ENCODE measurements around the gene ZBTB7B. TPM values are rescaled to one million over a fixed set of nuclear protein-coding genes. Genes with fewer than 3 reads are reported as not detected.

The ZBTB7B gene
- total RNA-seq, 6 experiments from 2014 or later = 31.1 to 37.1 (median 34.1) TPM

DNA sequence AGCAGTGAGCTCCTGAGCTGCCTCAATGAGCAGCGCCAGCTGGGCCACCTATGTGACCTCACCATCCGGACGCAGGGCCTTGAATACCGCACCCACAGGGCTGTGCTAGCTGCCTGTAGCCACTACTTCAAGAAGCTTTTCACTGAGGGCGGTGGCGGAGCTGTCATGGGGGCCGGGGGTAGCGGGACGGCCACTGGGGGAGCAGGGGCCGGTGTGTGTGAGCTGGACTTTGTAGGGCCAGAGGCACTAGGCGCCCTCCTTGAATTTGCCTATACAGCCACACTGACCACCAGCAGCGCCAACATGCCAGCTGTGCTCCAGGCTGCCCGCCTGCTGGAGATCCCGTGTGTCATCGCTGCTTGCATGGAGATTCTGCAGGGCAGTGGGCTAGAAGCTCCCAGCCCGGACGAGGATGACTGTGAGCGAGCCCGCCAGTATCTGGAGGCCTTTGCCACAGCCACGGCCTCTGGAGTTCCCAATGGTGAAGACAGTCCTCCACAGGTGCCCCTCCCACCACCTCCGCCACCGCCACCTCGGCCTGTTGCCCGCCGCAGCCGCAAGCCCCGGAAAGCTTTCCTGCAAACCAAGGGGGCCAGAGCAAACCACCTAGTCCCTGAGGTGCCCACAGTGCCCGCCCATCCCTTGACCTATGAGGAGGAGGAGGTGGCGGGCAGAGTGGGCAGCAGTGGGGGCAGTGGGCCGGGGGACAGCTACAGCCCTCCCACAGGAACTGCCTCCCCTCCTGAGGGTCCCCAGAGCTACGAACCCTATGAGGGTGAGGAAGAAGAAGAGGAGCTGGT lies 12.3 kb downstream of the ZBTB7B start:
- no peaks in the 10 kb centered on the region for H3K9me3 Mint-ChIP-seq
- H3K4me3 Mint-ChIP-seq = no peak overlapping the region
- H3K4me1 Mint-ChIP-seq (ENCODE audit: low read depth) = peaks cover 21% of the 10 kb centered on the region
- H3K36me3 Mint-ChIP-seq (ENCODE audit: low read depth) = no peaks in the 10 kb centered on the region
- H3K27me3 Mint-ChIP-seq (ENCODE audit: insufficient read depth) = no peaks in the 10 kb centered on the region
- TF ChIP-seq, protein P1, sequence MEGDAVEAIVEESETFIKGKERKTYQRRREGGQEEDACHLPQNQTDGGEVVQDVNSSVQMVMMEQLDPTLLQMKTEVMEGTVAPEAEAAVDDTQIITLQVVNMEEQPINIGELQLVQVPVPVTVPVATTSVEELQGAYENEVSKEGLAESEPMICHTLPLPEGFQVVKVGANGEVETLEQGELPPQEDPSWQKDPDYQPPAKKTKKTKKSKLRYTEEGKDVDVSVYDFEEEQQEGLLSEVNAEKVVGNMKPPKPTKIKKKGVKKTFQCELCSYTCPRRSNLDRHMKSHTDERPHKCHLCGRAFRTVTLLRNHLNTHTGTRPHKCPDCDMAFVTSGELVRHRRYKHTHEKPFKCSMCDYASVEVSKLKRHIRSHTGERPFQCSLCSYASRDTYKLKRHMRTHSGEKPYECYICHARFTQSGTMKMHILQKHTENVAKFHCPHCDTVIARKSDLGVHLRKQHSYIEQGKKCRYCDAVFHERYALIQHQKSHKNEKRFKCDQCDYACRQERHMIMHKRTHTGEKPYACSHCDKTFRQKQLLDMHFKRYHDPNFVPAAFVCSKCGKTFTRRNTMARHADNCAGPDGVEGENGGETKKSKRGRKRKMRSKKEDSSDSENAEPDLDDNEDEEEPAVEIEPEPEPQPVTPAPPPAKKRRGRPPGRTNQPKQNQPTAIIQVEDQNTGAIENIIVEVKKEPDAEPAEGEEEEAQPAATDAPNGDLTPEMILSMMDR (IDR thresholded peaks at IDR 0.05) = no peak
- no peak overlapping the region for H3K27ac Mint-ChIP-seq
- DNase-seq = no peak

GRCh38 chr1:155015527-155016230 lies 13.1 kb downstream of the ZBTB7B start:
- Mint-ChIP-seq H3K27ac (peak overlapping the region; percentile 24; the same call in 1 of the 2 replicates), H3K4me1 (ENCODE audit: low read depth) (peaks cover 25% of the 10 kb centered on the region), H3K36me3 (ENCODE audit: low read depth) (no peaks in the 10 kb centered on the region), H3K9me3 (no peaks in the 10 kb centered on the region), H3K4me3 (no peak overlapping the region), H3K27me3 (ENCODE audit: insufficient read depth) (no peaks in the 10 kb centered on the region)
- DNase-seq = no peak
- TF ChIP-seq, protein P1 (IDR thresholded peaks at IDR 0.05) = no peak

- Mint-ChIP-seq H3K36me3 (ENCODE audit: low read depth) (no peaks in the 10 kb centered on the region), H3K27ac (no peak overlapping the region), H3K4me1 (ENCODE audit: low read depth) (peaks cover 25% of the 10 kb centered on the region), H3K27me3 (ENCODE audit: insufficient read depth) (no peaks in the 10 kb centered on the region), H3K9me3 (no peaks in the 10 kb centered on the region), H3K4me3 (no peak overlapping the region)
- no peak for DNase-seq
- TF ChIP-seq, protein P1 (IDR thresholded peaks at IDR 0.05) = no peak
These were observed 13.7 kb downstream of the ZBTB7B start for GRCh38 chr1:155016231-155016831.

- H3K27ac Mint-ChIP-seq = peak overlapping the region; percentile 74
- peaks cover 30% of the 10 kb centered on the region for H3K4me1 Mint-ChIP-seq (ENCODE audit: low read depth)
- peak; percentile 74 for DNase-seq
- peak overlapping the region; percentile 49 for H3K4me3 Mint-ChIP-seq
- H3K27me3 Mint-ChIP-seq (ENCODE audit: insufficient read depth) = no peaks in the 10 kb centered on the region; the same call in 1 of the 2 replicates
- TF ChIP-seq, protein P1 (IDR thresholded peaks at IDR 0.05) = peak; percentile 99
- no peaks in the 10 kb centered on the region for H3K36me3 Mint-ChIP-seq (ENCODE audit: low read depth)
- no peaks in the 10 kb centered on the region for H3K9me3 Mint-ChIP-seq
These were observed 14.7 kb downstream of the ZBTB7B start for GRCh38 chr1:155017041-155017945.

DNA sequence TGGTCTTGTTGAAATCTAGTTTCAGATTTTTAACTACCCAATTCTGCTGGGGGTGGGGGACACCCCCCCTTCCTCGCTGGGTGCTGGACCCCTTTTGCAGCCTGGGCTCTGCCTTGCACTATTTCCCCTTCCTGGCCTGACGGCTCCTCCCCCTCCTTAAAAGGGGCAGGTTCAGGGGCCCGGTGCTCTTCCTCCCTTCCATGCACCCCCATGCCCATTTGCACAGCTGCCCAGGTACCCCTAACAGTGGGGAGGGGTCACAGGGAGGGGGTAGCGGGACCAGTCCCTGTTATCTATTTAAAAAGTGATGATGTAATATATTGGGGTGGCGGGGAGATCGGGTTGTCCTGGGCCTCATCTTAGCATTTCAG lies 15.3 kb downstream of the ZBTB7B start:
- DNase-seq = no peak
- no peaks in the 10 kb centered on the region; the same call in 1 of the 2 replicates for H3K27me3 Mint-ChIP-seq (ENCODE audit: insufficient read depth)
- H3K27ac Mint-ChIP-seq = no peak overlapping the region
- no peaks in the 10 kb centered on the region for H3K9me3 Mint-ChIP-seq
- no peaks in the 10 kb centered on the region for H3K36me3 Mint-ChIP-seq (ENCODE audit: low read depth)
- peak overlapping the region; percentile 42 for H3K4me3 Mint-ChIP-seq
- TF ChIP-seq, protein P1 (IDR thresholded peaks at IDR 0.05) = no peak
- H3K4me1 Mint-ChIP-seq (ENCODE audit: low read depth) = peaks cover 32% of the 10 kb centered on the region

Data from HFFc6 (cell line).